Measurements from ENCODE around the gene NSD2.

NSD2 gene

GRCh38 chr4:1856071-1856942 lies 14.9 kb upstream of the NSD2 start, which contains the start of gene LETM1:
Gene LETM1, minus strand, starts transcription at chr4:1856156. Its CDS starts 206 bp downstream, at chr4:1855950.
- Histone ChIP-seq H3K27me3 (ENCODE audit: insufficient read depth, poor library complexity, severe bottlenecking) (no peaks in the 10 kb centered on the region), H3K27ac (replicated peaks) (peak within 1 kb of the TSS; percentile 80), H3K4me3 (replicated peaks; ENCODE audit: insufficient read depth, low read length) (peak within 1 kb of the TSS; percentile 90)
- TF ChIP-seq POLR2AphosphoS5 (IDR thresholded peaks at IDR 0.05; ENCODE audit: low read depth) (peak; percentile 47; the same call in 1 of the 2 replicates), REST (IDR thresholded peaks at IDR 0.05; ENCODE audit: insufficient replicate concordance, low read depth) (no peak), GABPA (IDR thresholded peaks at IDR 0.05; ENCODE audit: low read depth) (peak; percentile 81)
- DNase-seq (ENCODE audit: low read depth in 1 of 2, low spot score in 1 of 2) = peak; percentile 94 to 96

- DNase-seq (ENCODE audit: low read depth in 1 of 2, low spot score in 1 of 2) = no peak
- peak overlapping the region; percentile 80 for H3K27ac ChIP-seq (replicated peaks)
- H3K4me3 ChIP-seq (replicated peaks; ENCODE audit: insufficient read depth, low read length) = peak overlapping the region; percentile 90
- H3K27me3 ChIP-seq (ENCODE audit: insufficient read depth, poor library complexity, severe bottlenecking) = no peaks in the 10 kb centered on the region
- TF ChIP-seq POLR2AphosphoS5 (IDR thresholded peaks at IDR 0.05; ENCODE audit: low read depth) (no peak), GABPA (IDR thresholded peaks at IDR 0.05; ENCODE audit: low read depth) (no peak), CTCF (IDR thresholded peaks at IDR 0.05; ENCODE audit: insufficient read depth, low read length) (no peak), SPI1 (IDR thresholded peaks at IDR 0.05; ENCODE audit: borderline replicate concordance, low read depth) (no peak), REST (IDR thresholded peaks at IDR 0.05; ENCODE audit: insufficient replicate concordance, low read depth) (no peak)
Measured at GRCh38 chr4:1856943-1857699, 14.1 kb upstream of the NSD2 start.

GRCh38 chr4:1857931-1858330 lies 13.3 kb upstream of the NSD2 start:
- Histone ChIP-seq H3K27ac (replicated peaks) (no peak overlapping the region), H3K4me3 (replicated peaks; ENCODE audit: insufficient read depth, low read length) (no peak overlapping the region), H3K27me3 (ENCODE audit: insufficient read depth, poor library complexity, severe bottlenecking) (no peaks in the 10 kb centered on the region)
- DNase-seq (ENCODE audit: low read depth in 1 of 2, low spot score in 1 of 2) = no peak
- no peak for TF ChIP-seq GABPA (IDR thresholded peaks at IDR 0.05; ENCODE audit: low read depth)
- TF ChIP-seq REST (IDR thresholded peaks at IDR 0.05; ENCODE audit: insufficient replicate concordance, low read depth) = no peak
- TF ChIP-seq SPI1 (IDR thresholded peaks at IDR 0.05; ENCODE audit: borderline replicate concordance, low read depth) = no peak
- no peak for TF ChIP-seq POLR2AphosphoS5 (IDR thresholded peaks at IDR 0.05; ENCODE audit: low read depth)
- no peak for TF ChIP-seq CTCF (IDR thresholded peaks at IDR 0.05; ENCODE audit: insufficient read depth, low read length)
